ENCODE results near the gene RPS18. TPM values are rescaled to one million over a fixed set of nuclear protein-coding genes. Genes with fewer than 3 reads are reported as not detected.

The RPS18 gene
- total and polyA plus RNA-seq, 9 of the 15 experiments (the other 6 are each of a cell fraction or from before 2014, with no cell fraction given): 5,023 to 17,516 (median 8,131) TPM

DNA sequence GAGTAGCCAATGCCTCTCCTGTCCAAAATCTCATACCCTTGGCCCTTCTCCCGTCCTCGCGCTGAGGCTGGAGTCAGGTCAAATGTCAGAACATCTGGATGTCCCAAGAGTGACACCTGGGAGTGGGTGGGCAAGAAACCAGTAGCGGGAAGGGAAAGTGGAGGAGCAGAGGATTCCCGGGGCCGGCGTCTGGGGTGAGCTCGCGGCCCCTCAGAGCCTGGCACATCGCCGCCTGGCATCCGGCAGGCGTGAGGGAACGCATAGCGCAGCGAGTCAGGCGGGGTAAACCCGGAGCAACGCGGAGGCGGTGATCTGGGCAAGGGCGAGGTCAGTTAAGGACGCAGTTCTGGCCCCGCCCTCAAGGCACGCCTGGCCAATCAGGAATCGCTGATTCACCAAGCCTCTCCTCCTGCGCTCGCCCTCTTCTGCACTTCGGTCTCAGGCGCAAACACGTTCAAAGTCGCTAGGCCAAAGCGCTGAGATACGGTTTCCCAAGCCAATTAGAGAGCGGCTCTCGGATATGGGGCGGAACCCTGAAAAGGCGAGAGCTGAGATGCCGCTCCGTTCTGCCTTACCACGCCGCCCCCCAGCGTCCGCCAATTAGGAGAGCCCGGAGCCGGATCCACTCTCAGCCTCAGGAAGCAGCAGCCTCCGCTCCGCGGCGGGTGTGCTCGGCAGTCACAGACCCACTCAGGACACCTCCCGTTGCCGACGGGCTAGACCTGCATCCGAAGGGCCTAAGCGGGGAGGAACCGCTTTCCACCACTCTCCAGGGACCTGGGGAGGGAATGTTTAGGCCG lies 22.7 kb upstream of the RPS18 start (continued):
- TF ChIP-seq MEF2A (IDR thresholded peaks at IDR 0.05; ENCODE audit: control insufficient read depth, low read depth, low read length) (no peak), FOXK1 (CRISPR knock-in tag; IDR thresholded peaks at IDR 0.05; ENCODE audit: borderline replicate concordance) (no peak), CBX2 (IDR thresholded peaks at IDR 0.05; ENCODE audit: insufficient read depth, low read length, poor library complexity, severe bottlenecking) (no peak), SIX5 (IDR thresholded peaks at IDR 0.05; ENCODE audit: borderline replicate concordance in 1 of 2, insufficient read depth in 1 of 2, low read depth in 1 of 2, low read length in 2 of 2) (no peak), TBL1XR1 (IDR thresholded peaks at IDR 0.05; ENCODE audit: low read length in 2 of 2) (no peak; a peak in 1 of 4 replicates), CHD4 (IDR thresholded peaks at IDR 0.05; ENCODE audit: insufficient read depth, insufficient replicate concordance, low read depth, low read length, poor library complexity, severe bottlenecking) (no peak), SLC30A9 (CRISPR knock-in tag; IDR thresholded peaks at IDR 0.05) (no peak), CCAR2 (IDR thresholded peaks at IDR 0.05; ENCODE audit: low read depth, low read length) (no peak), HDAC3 (IDR thresholded peaks at IDR 0.05; ENCODE audit: borderline replicate concordance, partially characterized antibody) (no peak), HMG20B (CRISPR knock-in tag; IDR thresholded peaks at IDR 0.05) (no peak), KLF10 (CRISPR knock-in tag; IDR thresholded peaks at IDR 0.05) (no peak), ZNF717 (CRISPR knock-in tag; IDR thresholded peaks at IDR 0.05) (no peak), FOS (IDR thresholded peaks at IDR 0.05; ENCODE audit: extremely low read depth, insufficient read length) (peak; percentile 73), PPARD (CRISPR knock-in tag; IDR thresholded peaks at IDR 0.05) (no peak), NFXL1 (CRISPR knock-in tag; IDR thresholded peaks at IDR 0.05) (no peak), GATAD2A (IDR thresholded peaks at IDR 0.05) (peak; percentile 54; the same call in 1 of the 2 replicates), RB1 (IDR thresholded peaks at IDR 0.05; ENCODE audit: low read depth) (peak; percentile 36; the same call in 1 of the 2 replicates)
- TF ChIP-seq, protein P1, sequence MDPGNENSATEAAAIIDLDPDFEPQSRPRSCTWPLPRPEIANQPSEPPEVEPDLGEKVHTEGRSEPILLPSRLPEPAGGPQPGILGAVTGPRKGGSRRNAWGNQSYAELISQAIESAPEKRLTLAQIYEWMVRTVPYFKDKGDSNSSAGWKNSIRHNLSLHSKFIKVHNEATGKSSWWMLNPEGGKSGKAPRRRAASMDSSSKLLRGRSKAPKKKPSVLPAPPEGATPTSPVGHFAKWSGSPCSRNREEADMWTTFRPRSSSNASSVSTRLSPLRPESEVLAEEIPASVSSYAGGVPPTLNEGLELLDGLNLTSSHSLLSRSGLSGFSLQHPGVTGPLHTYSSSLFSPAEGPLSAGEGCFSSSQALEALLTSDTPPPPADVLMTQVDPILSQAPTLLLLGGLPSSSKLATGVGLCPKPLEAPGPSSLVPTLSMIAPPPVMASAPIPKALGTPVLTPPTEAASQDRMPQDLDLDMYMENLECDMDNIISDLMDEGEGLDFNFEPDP (CRISPR knock-in tag; IDR thresholded peaks at IDR 0.05): peak; percentile 48; the same call in 1 of the 2 replicates

All from K562 (cell line).